CD4-positive, alpha-beta T cell treated with Interferon gamma for 1 hour (primary cell): Measurements from ENCODE around the gene SS18L1.

Experiments used
- DNase-seq: peaks from one replicate; pipeline ENCODE4 v3.0.0-alpha.2; 2020

The SS18L1 gene

GRCh38 chr20:62216636-62217566 is 73.3 kb downstream of the SS18L1 start:
- DNase-seq: no peak

GRCh38 chr20:62217913-62218773 is 74.6 kb downstream of the SS18L1 start:
- DNase-seq: no peak

DNA sequence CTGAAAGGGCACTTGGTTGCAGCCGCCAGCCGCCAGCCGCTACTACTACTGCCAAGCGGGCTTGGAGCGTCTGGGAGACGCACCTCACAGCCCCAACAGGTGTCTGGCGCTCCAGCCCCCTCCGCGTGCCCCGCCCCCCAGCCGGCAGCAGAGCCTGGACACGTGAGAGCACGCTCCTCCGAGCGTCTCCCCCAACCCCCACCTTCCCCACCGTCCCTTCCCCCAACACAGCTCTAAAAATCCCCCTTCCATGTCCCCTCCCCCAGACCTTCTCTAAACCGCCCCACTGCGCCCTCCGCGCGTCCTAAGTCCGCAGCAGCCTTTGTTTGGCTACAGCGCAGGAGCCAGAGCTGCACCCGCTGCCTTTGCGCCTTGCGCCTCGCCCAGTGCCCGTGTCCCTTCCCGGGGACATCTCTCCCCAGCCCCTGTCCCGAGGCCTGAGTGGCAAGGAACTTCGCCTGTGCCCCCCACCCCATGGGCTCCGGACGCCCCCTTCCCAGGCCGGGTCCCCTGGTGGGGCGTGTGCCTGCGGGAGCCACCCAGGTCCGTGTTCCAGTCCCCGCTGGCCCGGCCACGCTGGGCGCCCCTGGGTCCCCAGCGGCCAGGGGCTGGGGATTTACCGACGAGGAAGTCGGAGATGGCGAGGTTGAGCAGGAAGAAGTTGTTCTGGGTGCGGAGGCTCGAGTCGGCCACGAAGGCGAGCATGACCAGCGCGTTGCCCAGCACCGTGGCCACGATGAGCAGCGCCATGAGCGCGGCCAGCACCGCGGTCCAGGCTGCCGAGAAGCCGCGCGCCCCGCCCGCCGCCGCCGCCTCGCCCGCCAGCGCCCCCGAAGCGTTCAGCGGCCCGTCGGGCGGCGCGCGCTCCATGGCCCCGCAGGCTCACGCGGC is 75.8 kb downstream of the SS18L1 start:
- DNase-seq: no peak

GRCh38 chr20:62219992-62220665 is 76.6 kb downstream of the SS18L1 start, which contains the start of gene HRH3:
Gene HRH3, minus strand, starts transcription at chr20:62220278. Its CDS starts 308 bp downstream, at chr20:62219970.
- peak; percentile 11 for DNase-seq

DNA sequence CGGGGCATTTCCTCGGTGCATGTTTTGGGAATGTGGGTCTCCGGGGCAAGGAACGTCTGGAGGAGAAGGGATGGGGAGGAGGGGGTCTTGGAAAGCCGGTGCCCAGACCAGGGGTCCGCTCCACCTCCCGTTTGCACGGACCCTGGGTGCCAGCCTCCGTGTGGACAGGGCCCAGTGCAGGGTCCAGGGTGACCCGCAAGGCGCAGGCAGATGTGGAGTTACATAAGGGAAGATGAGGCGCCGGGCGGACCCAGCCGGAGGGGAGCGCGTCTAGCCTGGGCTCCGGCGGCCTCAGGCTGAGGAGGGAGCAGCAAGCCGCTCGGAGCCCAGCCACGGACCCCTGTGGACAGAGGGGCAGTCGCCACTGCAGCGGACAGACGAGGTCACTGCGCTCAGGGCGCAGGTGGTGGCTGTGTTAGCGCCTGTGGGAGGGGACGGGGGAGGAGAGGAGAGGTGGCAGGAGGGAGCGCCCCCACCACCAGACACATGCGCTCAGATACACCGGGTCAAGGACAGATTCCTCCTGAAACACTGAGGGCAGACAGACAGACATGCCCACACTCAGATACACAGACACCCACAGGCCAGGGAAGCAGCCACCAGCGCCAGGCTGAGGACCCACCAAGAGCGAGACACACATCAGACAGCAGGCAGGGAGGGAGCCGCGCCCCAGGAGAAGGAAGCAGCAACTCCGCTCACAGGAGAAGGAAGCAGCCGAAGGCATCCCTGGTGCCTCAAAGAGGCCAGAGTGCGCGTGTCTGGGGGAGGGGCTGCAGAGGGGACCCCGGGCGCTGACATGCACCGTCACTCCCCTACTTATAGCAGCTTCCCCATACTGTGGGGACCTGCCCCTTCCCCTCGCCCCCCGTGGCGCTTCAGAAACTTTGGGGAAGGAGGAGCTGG is 77.3 kb downstream of the SS18L1 start:
- DNase-seq: no peak

GRCh38 chr20:62222266-62222850 is 78.8 kb downstream of the SS18L1 start:
- DNase-seq: no peak

DNA sequence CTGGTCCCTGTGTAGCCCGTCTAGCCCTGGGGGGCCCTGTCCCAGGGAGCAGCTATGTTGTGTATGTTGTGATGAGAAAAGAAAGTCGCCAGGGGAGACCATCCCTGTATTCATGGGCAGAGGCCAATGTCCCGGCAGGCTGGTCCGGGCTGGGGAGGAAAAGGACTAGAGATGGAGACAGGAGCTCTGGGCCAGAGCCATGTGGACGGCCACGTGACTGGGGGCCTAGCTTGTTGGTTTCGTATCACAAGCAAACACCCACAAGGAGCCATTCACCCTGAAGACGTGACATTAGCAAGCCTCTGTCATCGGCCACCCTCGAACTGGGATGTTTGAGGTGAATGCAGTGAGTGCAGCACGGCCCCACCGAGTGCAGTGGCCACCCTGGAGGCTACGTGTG is 79.4 kb downstream of the SS18L1 start:
- DNase-seq: no peak

DNA sequence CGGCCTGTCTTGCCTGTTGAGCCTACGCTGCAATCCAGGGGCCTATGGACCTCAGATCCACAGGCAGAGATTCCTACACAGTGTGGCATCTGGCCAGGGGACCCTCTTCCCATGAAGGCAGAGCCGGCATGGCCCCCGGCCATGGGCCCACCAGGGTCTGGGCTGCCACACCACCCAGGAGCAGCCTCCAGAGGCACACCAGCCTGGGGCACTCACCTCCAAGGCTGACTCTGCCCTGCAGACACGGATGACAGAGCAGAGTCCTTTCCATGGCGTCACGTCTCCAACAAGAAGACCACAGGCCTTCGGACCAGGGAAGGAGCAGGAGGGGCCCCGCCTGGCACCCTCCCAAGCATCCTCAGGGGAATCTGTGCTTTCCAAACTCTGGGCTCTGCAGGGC is 80.0 kb downstream of the SS18L1 start:
- no peak for DNase-seq

GRCh38 chr20:62224113-62224855 is 80.7 kb downstream of the SS18L1 start:
- DNase-seq: no peak

- no peak for DNase-seq
Observed at GRCh38 chr20:62225026-62225425, 81.5 kb downstream of the SS18L1 start.

GRCh38 chr20:62225820-62226635 is 82.5 kb downstream of the SS18L1 start:
- DNase-seq: no peak

DNA sequence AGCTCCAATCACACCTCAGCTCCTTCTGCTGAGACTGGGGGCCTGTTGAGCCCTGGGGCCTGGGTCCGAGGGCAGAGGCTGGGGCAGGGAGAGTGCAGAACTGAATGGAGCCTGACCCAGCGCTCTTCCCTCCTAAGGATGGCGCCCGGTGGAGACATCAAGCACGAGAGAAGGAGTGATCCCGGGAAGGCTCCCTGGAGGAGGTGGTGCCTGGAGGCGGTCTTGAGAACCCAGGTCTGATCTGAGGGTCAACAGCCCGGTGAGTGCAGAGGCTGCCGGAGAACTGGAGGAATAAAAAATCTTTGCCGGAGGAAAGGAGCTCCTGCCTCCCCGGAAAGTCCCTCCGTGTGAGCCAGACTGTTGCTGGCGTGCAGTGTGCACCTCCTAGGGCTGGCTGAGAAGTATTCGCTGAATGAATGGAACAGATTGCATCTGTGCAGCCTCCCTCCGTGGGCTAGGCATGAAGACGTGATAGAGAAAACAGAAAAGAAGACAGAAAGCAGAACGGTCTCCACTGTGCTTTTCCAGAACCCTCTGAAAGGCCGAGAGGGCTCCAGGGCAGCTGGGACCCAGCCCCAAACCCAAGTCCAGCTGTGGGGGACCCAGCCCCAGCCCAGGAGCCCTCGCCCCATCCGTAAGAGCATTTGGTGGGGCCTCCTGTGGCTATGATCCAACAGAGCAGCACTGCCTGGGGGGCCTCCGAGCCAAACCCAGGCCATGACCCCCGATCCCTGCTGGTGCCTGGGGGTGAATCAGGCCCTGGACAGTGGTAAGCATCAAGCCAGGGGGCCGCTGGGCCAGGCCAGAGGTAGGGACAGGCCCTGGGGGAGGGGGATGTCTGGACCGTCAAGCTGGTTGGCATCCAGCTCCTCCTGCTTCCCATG is 83.4 kb downstream of the SS18L1 start:
- DNase-seq: no peak

GRCh38 chr20:62227591-62227976 is 84.0 kb downstream of the SS18L1 start:
- no peak for DNase-seq

DNA sequence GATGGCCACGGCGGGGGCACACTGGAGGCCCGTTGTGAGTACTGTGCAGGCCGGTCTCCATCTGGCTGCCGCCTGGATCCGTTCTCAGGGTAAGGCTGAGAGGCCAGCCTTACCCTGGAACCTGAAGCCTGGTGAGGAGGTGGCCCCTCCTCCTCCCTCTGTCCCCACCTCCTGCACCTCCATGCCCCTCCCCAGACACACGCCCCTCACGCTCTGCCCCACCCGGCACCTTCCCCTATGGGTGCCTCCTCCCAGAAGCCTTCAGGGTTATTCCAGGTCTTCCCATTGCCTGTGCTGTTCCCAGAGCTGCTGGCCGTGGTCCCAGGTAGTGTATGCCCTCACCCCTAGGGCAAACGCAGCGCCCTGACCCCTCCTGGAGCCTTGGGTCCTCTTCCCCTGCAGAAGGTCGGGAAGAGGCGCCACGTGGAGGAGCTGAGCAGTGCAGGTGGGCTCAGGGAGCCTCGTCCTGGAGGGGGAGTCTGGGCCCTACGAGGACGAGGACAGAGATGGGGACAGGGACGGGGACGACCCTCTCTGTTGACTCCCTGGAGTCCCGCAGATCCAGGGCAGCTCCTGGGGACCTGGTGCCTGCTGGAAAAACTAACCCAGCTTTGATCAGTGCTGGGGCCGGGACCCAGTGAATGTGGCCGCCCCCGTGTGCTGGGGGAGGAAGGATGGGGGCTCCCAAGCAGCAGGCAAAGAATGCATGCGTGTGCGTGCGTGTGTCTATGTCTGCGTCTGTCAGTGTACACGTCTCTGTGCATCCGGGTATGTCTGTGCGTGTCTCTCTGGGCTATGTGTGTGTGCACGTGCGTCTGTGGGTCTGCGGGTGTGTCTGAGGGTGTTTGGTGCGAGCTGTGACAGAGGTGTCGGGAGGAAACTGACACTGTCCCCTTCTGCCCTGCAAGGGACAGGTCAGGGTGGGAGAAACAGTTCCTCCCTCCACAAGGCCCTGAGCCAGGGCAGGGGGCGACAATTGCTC is 84.7 kb downstream of the SS18L1 start:
- DNase-seq: no peak

DNA sequence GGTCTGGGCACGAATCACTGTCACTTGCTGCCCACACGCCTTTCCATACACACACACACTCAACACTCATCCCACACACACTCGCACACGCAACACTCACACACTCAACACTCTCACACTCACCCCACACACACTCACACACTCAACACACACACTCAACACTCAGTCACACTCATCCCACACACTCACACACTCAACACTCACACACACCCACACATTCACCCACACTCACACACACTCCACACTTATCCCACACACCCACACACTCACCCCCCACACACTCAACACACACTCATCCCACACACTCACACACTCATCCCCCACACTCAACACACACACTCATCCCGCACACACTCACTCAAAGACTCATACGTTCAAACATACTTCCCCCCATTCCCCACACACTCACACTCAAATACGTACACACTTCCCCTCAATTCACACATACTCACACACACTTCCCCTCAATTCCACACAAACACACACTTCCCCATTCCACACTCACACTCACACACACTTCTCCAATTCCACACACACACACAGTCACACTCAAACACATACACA is 85.5 kb downstream of the SS18L1 start:
- DNase-seq: no peak

- DNase-seq: no peak
Observed at GRCh38 chr20:62229667-62230066, 86.1 kb downstream of the SS18L1 start.
